Keratinocyte (primary cell): ENCODE results near the gene TCEAL3. TPM values are rescaled to one million over a fixed set of nuclear protein-coding genes. Genes with fewer than 3 reads are reported as not detected.

Experiments
- DNase-seq: peaks from one replicate; pipeline ENCODE4 v3.0.0-alpha.2; 2011; ENCODE audit warnings: low read depth, missing footprints, low spot score
- FAIRE-seq: peaks from 2 replicates; lab custom pipeline; 2011; peaks lifted over from hg19 to GRCh38; lab: Jason Lieb, UNC
- H2AFZ ChIP-seq: 2 replicates; pipeline ENCODE4 v1.6.0; 2012; ENCODE audit warnings: low read length, control low read depth, inconsistent platforms; ENCODE audit not compliant: control insufficient read depth
- H3K27ac ChIP-seq: 2 replicates; pipeline ENCODE4 v1.5.1; 2011; ENCODE audit warnings: low read length; ENCODE audit not compliant: control insufficient read depth, insufficient read depth
- H3K27me3 ChIP-seq: 3 replicates; pipeline ENCODE4 v1.6.0; 2011; ENCODE audit warnings: low read length; ENCODE audit not compliant: control insufficient read depth, insufficient read depth; ENCODE audit errors: extremely low read depth
- H3K36me3 ChIP-seq, 2 experiments: 2 replicates in 1 of 2; 3 replicates in 1 of 2; pipeline ENCODE4 v1.5.1; 2011; ENCODE audit warnings: low read length in 2 of 2, mild to moderate bottlenecking in 1 of 2; ENCODE audit not compliant: control insufficient read depth in 2 of 2, insufficient read depth in 2 of 2; ENCODE audit errors: extremely low read depth in 1 of 2
- H3K4me1 ChIP-seq: 3 replicates; pipeline ENCODE4 v1.5.1; 2011; ENCODE audit warnings: low read length; ENCODE audit not compliant: control insufficient read depth, insufficient read depth; ENCODE audit errors: extremely low read depth
- H3K4me2 ChIP-seq: 3 replicates; pipeline ENCODE4 v1.6.0; 2011; ENCODE audit warnings: low read depth, low read length; ENCODE audit not compliant: control insufficient read depth, insufficient read depth; ENCODE audit errors: extremely low read depth
- H3K4me3 ChIP-seq, 3 experiments: fragments of 200-600 bp in 1 of 3; sonication (generic) in 1 of 3; 2 replicates in 2 of 3; 3 replicates in 1 of 3; pipeline ENCODE4 v1.5.1; 2011 to 2016; ENCODE audit warnings: low read length in 3 of 3, mild to moderate bottlenecking in 3 of 3, control low read depth in 2 of 3, inconsistent platforms in 1 of 3, low read depth in 1 of 3, mixed read lengths in 1 of 3, mixed run types in 1 of 3, moderate library complexity in 1 of 3; ENCODE audit not compliant: control insufficient read depth in 2 of 3, insufficient read depth in 2 of 3; ENCODE audit errors: extremely low read depth in 1 of 3
- H3K79me2 ChIP-seq: 2 replicates; pipeline ENCODE4 v1.6.0; 2012; ENCODE audit warnings: low read length; ENCODE audit not compliant: control insufficient read depth, insufficient read depth
- H3K9ac ChIP-seq: 3 replicates; pipeline ENCODE4 v1.6.0; 2011; ENCODE audit warnings: low read length; ENCODE audit not compliant: control insufficient read depth, insufficient read depth; ENCODE audit errors: extremely low read depth
- H3K9me1 ChIP-seq: 3 replicates; pipeline ENCODE4 v1.6.0; 2011; ENCODE audit warnings: low read length; ENCODE audit not compliant: control insufficient read depth, insufficient read depth; ENCODE audit errors: extremely low read depth
- H3K9me3 ChIP-seq: 2 replicates; pipeline ENCODE4 v1.5.1; 2012; ENCODE audit warnings: low read depth, low read length; ENCODE audit not compliant: control insufficient read depth
- H4K20me1 ChIP-seq: 3 replicates; pipeline ENCODE4 v1.6.0; 2011; ENCODE audit warnings: low read length; ENCODE audit not compliant: control insufficient read depth, insufficient read depth; ENCODE audit errors: extremely low read depth
- CTCF ChIP-seq, 3 experiments: IDR thresholded peaks in 1 of 3; conservative IDR thresholded peaks in 1 of 3; optimal IDR thresholded peaks in 1 of 3; 2 replicates in 2 of 3; 3 replicates in 1 of 3; pipeline versions ENCODE3 to v1.5.1; 2011; ENCODE audit warnings: low read length in 3 of 3, mild to moderate bottlenecking in 3 of 3, moderate library complexity in 2 of 3, control low read depth in 1 of 3, inconsistent platforms in 1 of 3; ENCODE audit not compliant: insufficient read depth in 2 of 3; ENCODE audit errors: extremely low read depth in 1 of 3
- EZH2 ChIP-seq: IDR thresholded peaks from one replicate; pipeline ENCODE4 v1.6.1; 2012; ENCODE audit warnings: inconsistent platforms, mild to moderate bottlenecking, low read length, moderate library complexity
- dilution Hi-C: fragments of 300-500 bp; cut with MboI; formaldehyde crosslinking; loops from one replicate; pipeline ENCODE4 v1.7.0; 2020; ENCODE audit warnings: low sequenced_read_pairs; ENCODE audit not compliant: extremely low pct_ligation_motif_present
- polyA minus RNA-seq, 3 experiments: library from RNA; depleted of rRNA, polyadenylated mRNA; stranded (reverse); fragments of >200 nt; gene quantifications; 1 replicate in 1 of 3; 2 replicates in 1 of 3; 3 replicates in 1 of 3; pipeline ENCODE4 v1.2.3, GENCODE V29; 2011
- polyA plus RNA-seq, 5 experiments: library from polyadenylated mRNA; depleted of rRNA in 3 of 5; stranded (reverse) in 3 of 5; stranded (forward) in 1 of 5; unstranded in 1 of 5; fragments of >200 nt; gene quantifications; 1 replicate in 1 of 5; 2 replicates in 3 of 5; 3 replicates in 1 of 5; pipeline versions ENCODE4 v1.2.1 to v1.2.3, GENCODE V29; 2011 to 2012; ENCODE audit warnings: missing spikeins in 2 of 5, low read depth in 1 of 5, low replicate concordance in 1 of 5

Gene TCEAL3, protein sequence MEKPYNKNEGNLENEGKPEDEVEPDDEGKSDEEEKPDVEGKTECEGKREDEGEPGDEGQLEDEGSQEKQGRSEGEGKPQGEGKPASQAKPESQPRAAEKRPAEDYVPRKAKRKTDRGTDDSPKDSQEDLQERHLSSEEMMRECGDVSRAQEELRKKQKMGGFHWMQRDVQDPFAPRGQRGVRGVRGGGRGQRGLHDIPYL
- polyA plus RNA-seq (16.3 to 29.3 TPM (median 28.1 TPM) in 3 replicates), polyA minus RNA-seq (2.3 to 6.1 TPM (median 3.6 TPM) in 3 replicates)
- polyA plus RNA-seq (2011; ENCODE audit: low read depth): 15.8 TPM
- 20.5 and 30.1 TPM in 2 replicates for polyA plus RNA-seq (2011; cell fraction: cytosol; rRNA removed)
- 11.8 and 12.0 TPM in 2 replicates for polyA plus RNA-seq (2011; cell fraction: nucleus; rRNA removed)
- 20.0 and 53.5 TPM in 2 replicates for polyA plus RNA-seq (2012; ENCODE audit: low replicate concordance)
- polyA minus RNA-seq (2011; cell fraction: cytosol; rRNA and poly(A)+ RNA removed): 9.2 TPM
- polyA minus RNA-seq (2011; cell fraction: nucleus; rRNA and poly(A)+ RNA removed): 1.1 and 1.4 TPM in 2 replicates

GRCh38 chrX:103607364-103608305, at the start of gene TCEAL3:
TSS of gene TCEAL3 (plus strand) at chrX:103607963. CDS start at chrX:103609065, 1,102 bp downstream.
- Histone ChIP-seq H3K27ac (peak within 1 kb of the TSS; percentile 67), H4K20me1 (no peaks in the 10 kb centered on the region), H3K4me1 (no peaks in the 10 kb centered on the region), H3K79me2 (peaks cover 2% of the 10 kb centered on the region), H3K9ac (peak within 1 kb of the TSS; percentile 83), H3K9me1 (no peaks in the 10 kb centered on the region), H3K4me3 (peak within 1 kb of the TSS; percentile 57 to 69 (median 65)), H3K36me3 (no peaks in the 10 kb centered on the region), H2AFZ (peak within 1 kb of the TSS; percentile 77), H3K27me3 (peaks cover 3% of the 10 kb centered on the region), H3K9me3 (no peaks in the 10 kb centered on the region), H3K4me2 (peak within 1 kb of the TSS; percentile 73)
- no peak for TF ChIP-seq EZH2
- TF ChIP-seq CTCF (optimal IDR thresholded peaks at IDR 0.05 in 1 of 3, IDR thresholded peaks at IDR 0.05 in 1 of 3, conservative IDR thresholded peaks at IDR 0.05 in 1 of 3; ENCODE audit: extremely low read depth in 1 of 3, insufficient read depth in 2 of 3, low read length in 3 of 3): no peak
- DNase-seq (no peak), FAIRE-seq (no peak)
- dilution Hi-C loops: no loop called here

DNA sequence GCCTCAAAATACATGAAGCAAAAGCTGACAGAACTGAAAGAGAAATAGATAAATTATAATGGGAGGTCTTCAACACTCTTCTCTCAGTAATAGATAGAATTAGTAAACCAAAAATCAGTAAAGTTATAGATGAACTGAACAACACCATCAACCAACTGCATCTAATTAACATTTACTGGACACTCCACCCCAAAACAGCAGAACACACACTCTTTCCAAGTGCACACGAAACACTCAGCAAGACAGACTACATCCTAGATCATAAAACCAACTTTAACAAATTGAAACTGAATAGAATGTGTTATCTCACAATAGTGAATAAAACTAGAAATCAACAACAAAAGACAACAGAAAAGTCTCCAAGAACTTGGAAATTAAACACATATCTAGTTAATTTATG, 47.5 kb upstream of the TCEAL3 start:
- H3K9me3 ChIP-seq: no peaks in the 10 kb centered on the region
- TF ChIP-seq EZH2 (no peak), CTCF (optimal IDR thresholded peaks at IDR 0.05 in 1 of 3, IDR thresholded peaks at IDR 0.05 in 1 of 3, conservative IDR thresholded peaks at IDR 0.05 in 1 of 3; ENCODE audit: extremely low read depth in 1 of 3, insufficient read depth in 2 of 3, low read length in 3 of 3) (no peak)
- H3K9me1 ChIP-seq: no peaks in the 10 kb centered on the region
- no peaks in the 10 kb centered on the region for H3K27me3 ChIP-seq
- peaks cover 13% of the 10 kb centered on the region for H3K4me1 ChIP-seq
- H2AFZ ChIP-seq: no peak overlapping the region
- H3K4me3 ChIP-seq: no peak overlapping the region
- DNase-seq (no peak), FAIRE-seq (no peak)
- H4K20me1 ChIP-seq: no peaks in the 10 kb centered on the region
- no peak overlapping the region for H3K9ac ChIP-seq
- H3K36me3 ChIP-seq: no peaks in the 10 kb centered on the region
- H3K79me2 ChIP-seq: no peaks in the 10 kb centered on the region
- no peak overlapping the region for H3K27ac ChIP-seq
- dilution Hi-C loops: no loop called here
- H3K4me2 ChIP-seq: no peak overlapping the region
